Astrocyte (in vitro differentiated cells and primary cell): ENCODE measurements around the gene PNPLA3.

ENCODE experiments used
- CTCF ChIP-seq: IDR thresholded peaks from 2 replicates; pipeline ENCODE4 v1.5.1; 2011; ENCODE audit warnings: low read depth, mild to moderate bottlenecking, inconsistent platforms, low read length, moderate library complexity; ENCODE audit not compliant: insufficient read depth
- EZH2 ChIP-seq: IDR thresholded peaks from 2 replicates; pipeline ENCODE4 v1.6.1; 2012; ENCODE audit warnings: mild to moderate bottlenecking, low read length, inconsistent platforms; ENCODE audit not compliant: insufficient read depth

- no peak for TF ChIP-seq CTCF
- no peak for TF ChIP-seq EZH2
These were observed 43.6 kb upstream of the PNPLA3 start for GRCh38 chr22:43879901-43880540.
